ENCODE results near the gene NR1H3. TPM values are rescaled to one million over a fixed set of nuclear protein-coding genes. Genes with fewer than 3 reads are reported as not detected.

NR1H3 gene
- total RNA-seq, 2 donors from 2014 or later, result 7.5 to 12.4 TPM

- H3K4me1 Mint-ChIP-seq, result peaks cover 5% of the 10 kb centered on the region
- H3K27ac Mint-ChIP-seq, result peak overlapping the region; percentile 87
- no peaks in the 10 kb centered on the region for H3K27me3 Mint-ChIP-seq
- H3K9me3 Mint-ChIP-seq, result no peaks in the 10 kb centered on the region
- H3K36me3 Mint-ChIP-seq (ENCODE audit: low read depth), result peaks cover 8% of the 10 kb centered on the region
- no peak for ATAC-seq (replicated peaks)
- no peak overlapping the region for H3K4me3 Mint-ChIP-seq
Measured at GRCh38 chr11:47253660-47254059, 4.1 kb upstream of the NR1H3 start.

- Mint-ChIP-seq H3K36me3 (ENCODE audit: low read depth) (peaks cover under 1% of the 10 kb centered on the region), H3K4me1 (peaks cover 8% of the 10 kb centered on the region), H3K27ac (peak overlapping the region; percentile 87), H3K4me3 (no peak overlapping the region), H3K9me3 (no peaks in the 10 kb centered on the region), H3K27me3 (no peaks in the 10 kb centered on the region)
- no peak for ATAC-seq (replicated peaks)
Measured at GRCh38 chr11:47254386-47254785, 3.4 kb upstream of the NR1H3 start.

- Mint-ChIP-seq H3K4me3 (no peak overlapping the region), H3K27me3 (no peaks in the 10 kb centered on the region), H3K4me1 (peaks cover 9% of the 10 kb centered on the region), H3K27ac (no peak overlapping the region), H3K36me3 (ENCODE audit: low read depth) (no peaks in the 10 kb centered on the region), H3K9me3 (no peaks in the 10 kb centered on the region)
- ATAC-seq (replicated peaks), result no peak
Measured at GRCh38 chr11:47256374-47256773, 1.4 kb upstream of the NR1H3 start.

GRCh38 chr11:47257177-47257516 lies 649 bp upstream of the NR1H3 start:
- Mint-ChIP-seq H3K36me3 (ENCODE audit: low read depth) (no peaks in the 10 kb centered on the region), H3K4me1 (peaks cover 9% of the 10 kb centered on the region), H3K4me3 (no peak overlapping the region), H3K27me3 (no peaks in the 10 kb centered on the region), H3K9me3 (no peaks in the 10 kb centered on the region), H3K27ac (no peak overlapping the region)
- ATAC-seq (replicated peaks), result no peak

- Mint-ChIP-seq H3K36me3 (ENCODE audit: low read depth) (no peaks in the 10 kb centered on the region), H3K4me3 (no peak overlapping the region), H3K4me1 (peaks cover 9% of the 10 kb centered on the region), H3K27me3 (no peaks in the 10 kb centered on the region), H3K9me3 (no peaks in the 10 kb centered on the region), H3K27ac (no peak overlapping the region)
- ATAC-seq (replicated peaks), result no peak
Measured at GRCh38 chr11:47258317-47258902, 614 bp downstream of the NR1H3 start.

GRCh38 chr11:47259232-47259977 lies 1.6 kb downstream of the NR1H3 start:
- ATAC-seq (replicated peaks), result peak; percentile 58
- H3K9me3 Mint-ChIP-seq, result no peaks in the 10 kb centered on the region
- peak overlapping the region; percentile 65 for H3K27ac Mint-ChIP-seq
- H3K4me3 Mint-ChIP-seq, result no peak overlapping the region
- peaks cover 9% of the 10 kb centered on the region for H3K4me1 Mint-ChIP-seq
- H3K27me3 Mint-ChIP-seq, result no peaks in the 10 kb centered on the region
- H3K36me3 Mint-ChIP-seq (ENCODE audit: low read depth), result no peaks in the 10 kb centered on the region

GRCh38 chr11:47260366-47260765 lies 2.6 kb downstream of the NR1H3 start:
- H3K27me3 Mint-ChIP-seq, result no peaks in the 10 kb centered on the region
- H3K4me1 Mint-ChIP-seq, result peaks cover 4% of the 10 kb centered on the region
- H3K9me3 Mint-ChIP-seq, result no peaks in the 10 kb centered on the region
- H3K36me3 Mint-ChIP-seq (ENCODE audit: low read depth), result no peaks in the 10 kb centered on the region
- no peak overlapping the region for H3K4me3 Mint-ChIP-seq
- ATAC-seq (replicated peaks), result no peak
- H3K27ac Mint-ChIP-seq, result no peak overlapping the region

GRCh38 chr11:47261291-47261800 lies 3.5 kb downstream of the NR1H3 start:
- ATAC-seq (replicated peaks), result no peak
- no peaks in the 10 kb centered on the region for H3K27me3 Mint-ChIP-seq
- H3K36me3 Mint-ChIP-seq (ENCODE audit: low read depth), result no peaks in the 10 kb centered on the region
- no peak overlapping the region for H3K27ac Mint-ChIP-seq
- no peak overlapping the region for H3K4me3 Mint-ChIP-seq
- peaks cover 4% of the 10 kb centered on the region for H3K4me1 Mint-ChIP-seq
- no peaks in the 10 kb centered on the region for H3K9me3 Mint-ChIP-seq

GRCh38 chr11:47264119-47264518 lies 6.3 kb downstream of the NR1H3 start:
- peaks cover 15% of the 10 kb centered on the region for H3K4me1 Mint-ChIP-seq
- no peaks in the 10 kb centered on the region for H3K9me3 Mint-ChIP-seq
- no peak overlapping the region for H3K27ac Mint-ChIP-seq
- H3K27me3 Mint-ChIP-seq, result no peaks in the 10 kb centered on the region
- H3K4me3 Mint-ChIP-seq, result no peak overlapping the region
- no peak for ATAC-seq (replicated peaks)
- peaks cover 7% of the 10 kb centered on the region for H3K36me3 Mint-ChIP-seq (ENCODE audit: low read depth)

- Mint-ChIP-seq H3K27me3 (no peaks in the 10 kb centered on the region), H3K27ac (no peak overlapping the region), H3K36me3 (ENCODE audit: low read depth) (peaks cover 9% of the 10 kb centered on the region), H3K4me1 (peaks cover 14% of the 10 kb centered on the region), H3K9me3 (no peaks in the 10 kb centered on the region), H3K4me3 (no peak overlapping the region)
- no peak for ATAC-seq (replicated peaks)
Measured at GRCh38 chr11:47264521-47264920, 6.7 kb downstream of the NR1H3 start.

- Mint-ChIP-seq H3K9me3 (no peaks in the 10 kb centered on the region), H3K36me3 (ENCODE audit: low read depth) (peaks cover 20% of the 10 kb centered on the region), H3K27ac (peak overlapping the region; percentile 99), H3K27me3 (no peaks in the 10 kb centered on the region), H3K4me1 (peaks cover 31% of the 10 kb centered on the region), H3K4me3 (peak overlapping the region; percentile 86)
- no peak for ATAC-seq (replicated peaks)
Measured at GRCh38 chr11:47267876-47268275, 10.1 kb downstream of the NR1H3 start.

- H3K27me3 Mint-ChIP-seq, result no peaks in the 10 kb centered on the region
- H3K4me3 Mint-ChIP-seq, result peak overlapping the region; percentile 86
- no peak for ATAC-seq (replicated peaks)
- no peaks in the 10 kb centered on the region for H3K9me3 Mint-ChIP-seq
- peak overlapping the region; percentile 99 for H3K27ac Mint-ChIP-seq
- peaks cover 32% of the 10 kb centered on the region for H3K4me1 Mint-ChIP-seq
- peaks cover 26% of the 10 kb centered on the region for H3K36me3 Mint-ChIP-seq (ENCODE audit: low read depth)
Measured at GRCh38 chr11:47268448-47269001, 10.7 kb downstream of the NR1H3 start.

- no peaks in the 10 kb centered on the region for H3K27me3 Mint-ChIP-seq
- peak; percentile 68 for ATAC-seq (replicated peaks)
- peak overlapping the region; percentile 99 for H3K27ac Mint-ChIP-seq
- H3K4me3 Mint-ChIP-seq, result peak overlapping the region; percentile 86
- peaks cover 33% of the 10 kb centered on the region for H3K36me3 Mint-ChIP-seq (ENCODE audit: low read depth)
- H3K9me3 Mint-ChIP-seq, result no peaks in the 10 kb centered on the region
- peaks cover 32% of the 10 kb centered on the region for H3K4me1 Mint-ChIP-seq
Measured at GRCh38 chr11:47269002-47269828, 11.4 kb downstream of the NR1H3 start.

- H3K4me3 Mint-ChIP-seq, result peak within 1 kb of the TSS; percentile 86
- peak within 1 kb of the TSS; percentile 99 for H3K27ac Mint-ChIP-seq
- peaks cover 32% of the 10 kb centered on the region for H3K4me1 Mint-ChIP-seq
- peak; percentile 82 for ATAC-seq (replicated peaks)
- peaks cover 40% of the 10 kb centered on the region for H3K36me3 Mint-ChIP-seq (ENCODE audit: low read depth)
- no peaks in the 10 kb centered on the region for H3K27me3 Mint-ChIP-seq
- no peaks in the 10 kb centered on the region for H3K9me3 Mint-ChIP-seq
Measured at GRCh38 chr11:47269829-47270305, 12.1 kb downstream of the NR1H3 start, which contains the start of gene MADD. Gene MADD, plus strand, starts transcription at chr11:47270133.

Data from activated T-helper 17 cell treated with anti-CD3 and anti-CD28 coated beads, Interleukin-2, amount 50 U/mL, for 72 hours (primary cell).